H1 (cell line): ENCODE data around the gene C1QTNF1. TPM values are rescaled to one million over a fixed set of nuclear protein-coding genes. Genes with fewer than 3 reads are reported as not detected.

Experiments used
- GABPA ChIP-seq: IDR thresholded peaks from 2 replicates; pipeline ENCODE4 v1.6.1; 2011; ENCODE audit warnings: mild to moderate bottlenecking, low read length, moderate library complexity, borderline replicate concordance; ENCODE audit not compliant: insufficient read depth
- POLR2AphosphoS5 ChIP-seq: IDR thresholded peaks from 2 replicates; pipeline ENCODE4 v1.6.1; 2011; ENCODE audit warnings: low read depth, low read length
- ZNF274 ChIP-seq: IDR thresholded peaks from 2 replicates; pipeline ENCODE4 v1.7.0; 2012; ENCODE audit warnings: low read length, borderline replicate concordance; ENCODE audit errors: extremely low read depth
- polyA plus RNA-seq, 7 experiments: library from polyadenylated mRNA; depleted of rRNA in 3 of 7; stranded (reverse) in 5 of 7; unstranded in 2 of 7; fragments of >200 nt in 5 of 7; fragments of 200-250 nt in 2 of 7; gene quantifications; 1 replicate in 5 of 7; 2 replicates in 1 of 7; 4 replicates in 1 of 7; pipeline versions ENCODE4 v1.2.1 to v1.2.3, GENCODE V29; 2011 to 2013; ENCODE audit warnings: missing spikeins in 2 of 7, mixed read lengths in 2 of 7
- total RNA-seq: library from RNA; stranded (reverse); fragmentation: NEBNext Ultra II Directional; extraction: Animal tissue kit (Norgen Biotek cat#: 25700); gene quantifications from 2 replicates; pipeline ENCODE4 v1.2.1, GENCODE V29; 2021

Gene C1QTNF1
- total and polyA plus RNA-seq, 2 of the 8 experiments (the other 6 are each of a cell fraction or from before 2014, with no cell fraction given): 1.5 to 2.5 TPM

DNA sequence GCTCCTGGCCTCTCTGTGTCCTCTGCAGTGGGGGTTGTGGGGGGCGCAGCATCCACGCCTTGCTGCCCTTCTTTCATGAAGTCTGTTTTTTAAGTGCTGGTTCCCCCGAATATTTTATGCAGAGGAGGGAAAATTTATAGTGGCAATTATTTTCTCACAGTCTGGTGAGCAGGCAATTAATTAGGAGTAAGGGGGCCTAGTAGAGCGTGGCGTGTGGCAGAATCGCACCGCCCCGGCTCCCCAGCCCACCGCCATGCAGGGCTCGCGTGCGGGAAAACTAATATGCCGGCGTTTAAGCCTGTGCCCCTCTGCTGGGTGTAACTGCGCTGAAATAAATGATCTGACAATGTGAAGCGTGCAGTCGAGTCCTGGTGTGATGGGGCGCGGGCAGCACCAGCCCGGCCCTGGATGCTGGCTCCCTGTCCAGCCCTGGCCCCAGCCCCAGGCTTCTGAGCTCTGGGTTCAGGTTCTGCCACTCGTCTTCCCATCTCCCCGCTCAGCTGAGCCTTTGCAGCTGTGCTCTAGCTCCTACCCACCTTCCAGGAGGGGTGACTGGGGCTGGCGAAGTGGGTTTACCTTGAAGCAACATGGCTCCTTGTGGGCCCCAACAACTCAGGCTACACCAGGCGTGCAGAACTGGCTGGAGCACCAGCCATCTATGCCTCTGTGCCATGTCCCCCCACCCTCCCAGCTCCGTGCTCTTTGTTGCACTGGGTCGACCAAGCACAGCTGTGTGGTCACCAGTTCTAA, 64.5 kb downstream of the C1QTNF1 start (continued):
- TF ChIP-seq ZNF274: no peak
- TF ChIP-seq POLR2AphosphoS5: no peak
- TF ChIP-seq GABPA: no peak
